Esophagus squamous epithelium (tissue), 4 donors: ENCODE measurements around the gene KIF1A.

Experiments
- CTCF ChIP-seq, 6 experiments: fragments of 450-650 bp in 4 of 6; fragments of 200-600 bp in 2 of 6; sonication (generic) in 2 of 6; IDR thresholded peaks; one replicate each; pipeline ENCODE4 v1.5.1; 2016 to 2019; ENCODE audit warnings: antibody characterized with exemption in 6 of 6, mild to moderate bottlenecking in 4 of 6, moderate library complexity in 4 of 6
- POLR2A ChIP-seq, 4 donors: fragments of 450-650 bp; IDR thresholded peaks; one replicate each; pipeline ENCODE4 v1.6.1; 2017; ENCODE audit warnings: antibody characterized with exemption in 4 of 4, mild to moderate bottlenecking in 4 of 4, moderate library complexity in 3 of 4

DNA sequence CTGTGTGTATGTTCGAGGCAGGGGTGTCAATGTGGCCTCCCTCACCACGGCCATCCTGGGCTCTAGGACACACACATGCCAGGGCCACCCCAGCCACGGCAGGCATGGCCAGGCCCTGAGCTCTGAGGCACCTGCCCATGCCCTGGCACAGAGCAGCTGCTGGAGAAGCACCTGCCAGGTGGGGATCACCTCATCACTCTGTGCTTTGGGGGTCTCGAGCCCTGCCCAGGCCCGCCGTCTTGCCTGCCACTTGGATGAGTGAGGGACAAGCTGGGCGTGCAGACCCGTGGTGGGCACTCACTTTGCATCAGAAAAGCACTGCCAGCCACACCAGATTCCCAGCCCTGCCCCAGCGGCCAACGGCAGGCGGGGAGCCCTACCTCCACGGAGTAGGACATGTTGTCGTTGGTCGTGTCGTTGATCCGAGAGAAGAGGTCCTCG lies 33.1 kb downstream of the KIF1A start:
- TF ChIP-seq CTCF (IDR thresholded peaks at IDR 0.05) (no peak), POLR2A (IDR thresholded peaks at IDR 0.05) (no peak)
